ENCODE results near the gene KANSL1. TPM values are rescaled to one million over a fixed set of nuclear protein-coding genes. Genes with fewer than 3 reads are reported as not detected.
"Not testable (repeated sequence)": the region's sequence is repeated elsewhere in the genome, so short reads cannot be mapped to it uniquely, and the experiment has no call there.

Gene KANSL1
- total and polyA plus RNA-seq, 2 donors from 2014 or later = 13.7 to 97.3 TPM

DNA sequence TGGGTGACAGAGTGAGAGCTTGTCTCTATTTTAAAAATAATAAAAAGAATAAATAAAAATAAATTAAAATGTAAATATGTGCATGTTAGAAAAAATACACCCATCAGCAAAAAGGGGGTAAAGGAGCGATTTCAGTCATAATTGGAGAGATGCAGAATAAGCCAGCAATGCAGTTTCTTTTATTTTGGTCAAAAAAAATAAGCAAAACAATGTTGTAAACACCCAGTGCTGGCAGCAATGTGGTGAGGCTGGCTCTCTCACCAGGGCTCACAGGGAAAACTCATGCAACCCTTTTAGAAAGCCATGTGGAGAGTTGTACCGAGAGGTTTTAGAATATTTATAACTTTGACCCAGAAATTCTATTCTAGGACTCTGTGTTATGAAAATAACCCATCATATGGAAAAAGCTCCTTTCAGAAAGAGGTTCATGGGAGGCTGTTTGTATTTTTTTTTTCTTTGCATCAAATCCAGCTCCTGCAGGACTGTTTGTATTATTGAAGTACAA, 185.7 kb downstream of the KANSL1 start:
- intact Hi-C loops (cut with DNase I) = loop anchor here (10.0 kb wide), 1 partner anchor 197 kb away; no protein-coding TSS in a partner anchor
- Histone ChIP-seq H3K27ac (ENCODE audit: low read depth in 2 of 2, low read length in 2 of 2) (no peak overlapping the region), H3K36me3 (ENCODE audit: control insufficient read depth in 2 of 3, insufficient read depth in 3 of 3, low read length in 3 of 3) (no peaks in the 10 kb centered on the region), H3K27me3 (ENCODE audit: control insufficient read depth, insufficient read depth, low read length) (no peaks in the 10 kb centered on the region), H3K4me3 (ENCODE audit: low read length in 3 of 3) (no peak overlapping the region), H3K9ac (ENCODE audit: low read length in 3 of 3) (no peak overlapping the region), H3K9me3 (ENCODE audit: control insufficient read depth in 2 of 3, insufficient read depth in 1 of 3, low read length in 3 of 3) (no peaks in the 10 kb centered on the region), H3K4me1 (ENCODE audit: control insufficient read depth in 2 of 3, insufficient read depth in 2 of 3, low read depth in 1 of 3, low read length in 3 of 3) (peaks cover 0 to 3% (median 0%) of the 10 kb centered on the region in 3 donors)
- no peak for TF ChIP-seq CTCF (IDR thresholded peaks at IDR 0.05; ENCODE audit: borderline replicate concordance, extremely low read depth, insufficient read depth)
- no peak for FAIRE-seq
- DNase-seq = no peak

- H3K4me3 ChIP-seq (ENCODE audit: low read length in 3 of 3); H3K27me3 ChIP-seq (ENCODE audit: control insufficient read depth, insufficient read depth, low read length); H3K9me3 ChIP-seq (ENCODE audit: control insufficient read depth in 2 of 3, insufficient read depth in 1 of 3, low read length in 3 of 3); DNase-seq; H3K4me1 ChIP-seq (ENCODE audit: control insufficient read depth in 2 of 3, insufficient read depth in 2 of 3, low read depth in 1 of 3, low read length in 3 of 3); H3K9ac ChIP-seq (ENCODE audit: low read length in 3 of 3); FAIRE-seq; H3K27ac ChIP-seq (ENCODE audit: low read depth in 2 of 2, low read length in 2 of 2); H3K36me3 ChIP-seq (ENCODE audit: control insufficient read depth in 2 of 3, insufficient read depth in 3 of 3, low read length in 3 of 3): not testable (repeated sequence)
- intact Hi-C loops (cut with DNase I) = loop anchor here (10.0 kb wide), 1 partner anchor 199 kb away; no protein-coding TSS in a partner anchor
Observed at GRCh38 chr17:46006082-46006481, 187.1 kb downstream of the KANSL1 start.

- no peak for FAIRE-seq
- Histone ChIP-seq H3K36me3 (ENCODE audit: control insufficient read depth in 2 of 3, insufficient read depth in 3 of 3, low read length in 3 of 3) (no peaks in the 10 kb centered on the region), H3K27ac (ENCODE audit: low read depth in 2 of 2, low read length in 2 of 2) (no peak overlapping the region), H3K27me3 (ENCODE audit: control insufficient read depth, insufficient read depth, low read length) (no peaks in the 10 kb centered on the region), H3K9ac (ENCODE audit: low read length in 3 of 3) (no peak overlapping the region), H3K4me1 (ENCODE audit: control insufficient read depth in 2 of 3, insufficient read depth in 2 of 3, low read depth in 1 of 3, low read length in 3 of 3) (peaks cover 0 to 3% (median 0%) of the 10 kb centered on the region in 3 donors), H3K4me3 (ENCODE audit: low read length in 3 of 3) (no peak overlapping the region), H3K9me3 (ENCODE audit: control insufficient read depth in 2 of 3, insufficient read depth in 1 of 3, low read length in 3 of 3) (no peaks in the 10 kb centered on the region)
- no peak for TF ChIP-seq CTCF (IDR thresholded peaks at IDR 0.05; ENCODE audit: borderline replicate concordance, extremely low read depth, insufficient read depth)
- intact Hi-C loops (cut with DNase I) = loop anchor here (10.0 kb wide), 1 partner anchor 201 kb away; no protein-coding TSS in a partner anchor
- DNase-seq = no peak
Observed at GRCh38 chr17:46003907-46004748, 189.1 kb downstream of the KANSL1 start.

GRCh38 chr17:46002973-46003316, 190.3 kb downstream of the KANSL1 start:
- TF ChIP-seq CTCF (IDR thresholded peaks at IDR 0.05; ENCODE audit: borderline replicate concordance, extremely low read depth, insufficient read depth) = no peak
- no peak overlapping the region for H3K9ac ChIP-seq (ENCODE audit: low read length in 3 of 3)
- H3K36me3 ChIP-seq (ENCODE audit: control insufficient read depth in 2 of 3, insufficient read depth in 3 of 3, low read length in 3 of 3) = no peaks in the 10 kb centered on the region
- H3K4me1 ChIP-seq (ENCODE audit: control insufficient read depth in 2 of 3, insufficient read depth in 2 of 3, low read depth in 1 of 3, low read length in 3 of 3) = peaks cover 0 to 3% (median 0%) of the 10 kb centered on the region in 3 donors
- H3K27ac ChIP-seq (ENCODE audit: low read depth in 2 of 2, low read length in 2 of 2) = no peak overlapping the region
- H3K9me3 ChIP-seq (ENCODE audit: control insufficient read depth in 2 of 3, insufficient read depth in 1 of 3, low read length in 3 of 3) = no peaks in the 10 kb centered on the region
- DNase-seq = no peak
- intact Hi-C loops (cut with DNase I) = loop anchor here (10.0 kb wide), 1 partner anchor 202 kb away; no protein-coding TSS in a partner anchor
- no peak for FAIRE-seq
- H3K27me3 ChIP-seq (ENCODE audit: control insufficient read depth, insufficient read depth, low read length) = no peaks in the 10 kb centered on the region
- no peak overlapping the region for H3K4me3 ChIP-seq (ENCODE audit: low read length in 3 of 3)

Measured in kidney (tissue), 14 donors.